GM19099 (cell line): ENCODE measurements around the gene ILDR2.

Experiments
- POLR2A ChIP-seq: IDR thresholded peaks from 3 replicates; pipeline ENCODE4 v1.6.1; 2011; ENCODE audit warnings: low read depth; ENCODE audit not compliant: insufficient read length; ENCODE audit errors: extremely low read depth

Gene ILDR2

DNA sequence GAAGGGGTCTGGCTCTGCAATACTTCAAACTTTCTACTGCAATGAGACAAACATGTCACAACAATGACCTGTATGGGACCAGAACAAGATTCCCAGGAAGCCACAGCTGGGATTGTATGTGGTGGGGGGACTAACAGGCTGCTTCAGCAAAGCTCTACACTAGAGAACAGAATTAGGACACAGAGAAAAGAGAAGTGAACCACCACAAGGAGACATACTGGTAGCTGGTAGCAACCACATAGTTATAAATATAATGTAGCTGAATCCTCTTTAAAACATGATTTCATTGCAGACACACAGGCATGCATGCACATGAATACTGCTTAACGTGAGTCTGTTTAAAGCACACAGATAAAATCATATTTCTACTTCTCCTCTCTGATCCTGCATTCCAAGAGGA lies 3.5 kb upstream of the ILDR2 start:
- TF ChIP-seq POLR2A = no peak

DNA sequence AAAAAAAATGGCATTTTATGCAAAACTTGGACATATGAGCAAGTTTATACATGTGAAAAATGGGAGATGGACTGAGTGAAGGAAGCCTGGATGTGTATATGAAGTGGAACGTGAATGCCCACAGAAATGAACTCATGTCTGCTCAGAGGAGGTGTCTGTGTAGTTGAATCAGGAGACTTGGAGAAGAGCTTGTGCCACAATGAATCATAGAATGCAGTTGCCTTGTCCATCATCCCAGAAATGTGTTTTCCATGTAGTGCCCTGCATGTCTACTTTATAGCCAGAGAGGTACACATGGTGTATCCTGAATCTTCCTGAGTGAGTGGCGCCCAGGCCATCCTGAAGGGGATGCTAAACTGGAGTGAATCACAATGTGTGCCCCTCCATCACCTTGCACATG lies 2.6 kb upstream of the ILDR2 start:
- TF ChIP-seq POLR2A = no peak

DNA sequence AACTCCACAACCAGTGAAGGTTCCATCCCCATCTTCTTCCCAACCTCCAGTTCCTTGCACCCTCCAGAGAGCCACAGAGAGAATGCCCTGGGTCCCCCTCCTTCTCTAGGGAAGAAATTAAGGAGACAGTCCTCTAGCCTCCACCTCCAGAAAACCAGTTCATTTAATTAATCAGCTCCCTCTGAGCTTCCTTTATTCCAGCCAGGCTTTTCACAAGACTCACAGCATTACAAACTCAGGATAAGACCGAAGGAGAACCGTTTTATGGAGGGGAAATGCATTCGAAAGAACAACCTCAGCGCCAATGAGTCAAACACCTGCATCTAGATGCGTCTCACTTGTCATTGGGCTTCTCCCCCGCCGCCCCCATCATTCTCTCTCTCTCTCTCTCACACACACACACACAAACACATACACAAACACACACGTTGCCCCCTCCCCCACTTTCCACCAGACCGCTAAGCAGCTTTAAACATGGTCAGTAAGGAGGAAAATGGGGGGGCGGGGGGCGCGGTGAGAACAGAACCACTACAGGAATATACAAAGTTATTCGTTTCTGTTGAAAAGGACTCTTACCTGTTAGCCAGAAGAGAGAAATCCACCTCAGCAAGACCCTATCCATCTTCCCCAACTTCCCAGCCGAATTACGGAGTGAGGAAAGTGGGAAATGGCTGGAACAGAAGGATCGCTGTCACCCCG lies 544 bp downstream of the ILDR2 start:
- TF ChIP-seq POLR2A = no peak

DNA sequence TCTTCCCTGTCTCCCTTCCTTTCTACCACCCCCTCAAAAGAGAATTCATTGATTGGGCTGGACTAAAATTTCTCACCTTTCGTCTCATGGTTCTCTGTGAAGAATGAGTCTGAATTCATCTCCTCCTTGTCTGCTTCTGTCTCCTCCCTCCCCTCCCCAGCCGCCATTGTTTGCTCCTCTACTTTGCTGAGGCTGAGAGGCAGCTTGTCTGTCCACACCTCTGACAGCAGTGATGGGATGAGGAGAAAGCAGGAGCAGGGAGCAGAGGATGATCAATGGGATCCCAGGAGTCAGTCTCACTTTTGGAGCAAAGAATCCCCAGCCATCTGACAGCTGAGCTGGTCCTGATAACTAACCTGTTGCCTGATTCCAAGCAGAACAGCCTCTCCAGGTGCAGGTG lies 2.5 kb downstream of the ILDR2 start:
- no peak for TF ChIP-seq POLR2A

DNA sequence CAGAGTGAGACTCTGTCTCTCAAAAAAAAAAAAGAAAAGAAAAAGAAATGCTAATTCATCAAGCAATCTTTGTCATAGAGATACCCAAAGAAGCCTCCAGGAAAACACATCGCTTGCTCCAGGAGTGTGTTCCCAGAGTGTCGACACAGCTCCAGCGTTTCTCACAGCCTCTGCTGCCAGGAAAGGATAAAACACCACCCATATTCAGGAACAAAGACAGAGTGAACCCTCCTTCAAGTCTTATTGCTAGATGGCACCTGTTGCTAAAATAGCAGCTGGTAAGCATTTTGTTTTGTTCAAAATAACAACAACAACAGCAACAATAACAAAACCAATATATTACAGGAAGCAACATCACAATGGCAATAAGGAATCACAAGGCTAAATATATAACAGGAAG lies 3.1 kb downstream of the ILDR2 start:
- TF ChIP-seq POLR2A = no peak

DNA sequence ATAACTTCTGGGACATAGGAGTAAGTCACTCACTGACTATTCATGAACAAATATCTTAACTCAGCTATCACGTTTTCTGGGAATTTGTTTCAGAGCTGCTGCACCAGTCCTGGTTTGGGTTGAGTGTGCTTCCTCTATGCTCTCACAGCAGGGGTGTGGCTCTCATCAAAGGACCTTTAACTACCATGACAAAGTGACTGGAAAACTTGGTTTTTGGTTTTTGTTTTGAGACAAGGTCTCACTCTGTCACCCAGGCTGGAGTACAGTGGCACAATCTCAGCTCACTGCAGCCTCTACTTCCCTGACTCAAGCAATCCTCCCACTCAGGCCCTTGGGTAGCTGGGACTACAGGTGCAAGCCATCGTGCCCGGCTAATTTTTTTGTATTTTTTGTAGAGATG lies 4.1 kb downstream of the ILDR2 start:
- TF ChIP-seq POLR2A = no peak

DNA sequence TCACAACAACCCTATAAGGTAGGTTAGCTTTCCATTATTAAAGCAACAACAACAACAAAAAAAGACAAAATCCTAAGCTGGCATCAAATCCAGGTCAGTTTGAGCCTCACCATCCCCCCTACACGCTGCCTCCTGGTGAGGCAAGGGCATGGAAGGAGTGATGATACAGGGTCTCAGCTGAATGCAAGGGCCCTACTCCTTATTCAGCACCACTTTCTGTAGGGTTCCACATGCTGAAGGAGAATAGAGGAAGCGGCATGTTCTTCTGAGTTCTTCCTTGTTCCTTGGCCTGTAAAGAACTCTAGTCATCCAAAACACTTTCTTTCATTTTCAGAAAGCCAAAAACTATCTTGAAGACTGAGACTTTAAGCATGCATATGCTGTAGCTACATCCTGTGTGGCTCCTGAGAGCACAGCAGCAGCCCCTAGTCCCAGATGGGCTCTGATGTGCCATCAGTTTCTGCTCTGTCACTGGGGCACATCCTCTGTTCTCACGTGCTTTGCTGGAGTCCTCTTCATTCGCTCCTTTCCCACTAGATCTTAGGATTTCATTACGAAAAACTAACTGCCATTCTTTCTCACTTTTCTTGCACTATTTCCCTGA lies 6.2 kb downstream of the ILDR2 start:
- TF ChIP-seq POLR2A = no peak

DNA sequence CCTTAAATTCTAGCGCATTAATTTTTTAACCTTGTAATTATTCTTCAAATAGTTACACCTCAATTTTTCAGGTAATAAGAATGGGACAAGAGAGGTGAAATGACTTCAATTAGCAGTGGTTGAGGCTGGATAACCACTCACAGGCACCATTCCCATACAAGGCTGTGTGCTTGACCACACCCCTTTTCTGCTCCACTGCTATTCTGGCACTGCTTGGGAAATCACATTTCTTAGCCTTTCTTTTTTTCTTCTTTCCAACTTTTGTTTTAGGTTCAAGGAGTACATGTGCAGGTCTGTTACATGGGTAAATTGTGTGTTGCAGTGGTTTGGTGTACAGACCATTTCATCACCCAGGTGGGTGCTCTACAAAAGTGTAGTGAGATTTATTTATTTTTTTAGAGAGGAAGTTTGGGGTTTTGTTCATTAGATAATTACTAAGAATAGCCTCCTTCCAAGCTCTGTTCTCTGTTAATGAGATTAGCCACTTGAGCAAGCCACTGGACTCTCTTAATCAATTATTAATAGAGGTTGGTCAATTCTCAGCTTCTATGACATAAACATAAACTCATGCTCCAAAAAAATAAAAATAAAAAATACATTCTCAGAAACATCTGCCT lies 14.4 kb downstream of the ILDR2 start:
- no peak for TF ChIP-seq POLR2A

DNA sequence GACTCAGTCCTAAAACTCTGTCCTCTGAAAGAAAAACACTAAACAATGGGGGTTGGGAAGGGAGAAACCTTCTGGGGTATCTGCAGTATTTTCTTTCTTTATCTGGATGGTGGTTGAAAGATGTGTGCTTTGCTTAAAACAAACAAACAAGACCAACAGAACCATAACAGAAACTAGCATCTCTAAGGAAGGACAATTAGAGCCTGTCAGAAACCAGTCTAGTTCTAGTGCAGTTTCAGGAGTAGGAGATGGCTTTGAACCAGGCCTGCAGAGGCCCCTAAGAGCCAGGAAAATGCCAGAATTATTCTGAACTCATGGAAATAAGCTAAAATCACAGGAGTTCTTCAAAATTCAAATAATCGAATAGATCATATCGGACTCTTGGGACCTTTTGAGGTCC lies 18.5 kb downstream of the ILDR2 start:
- TF ChIP-seq POLR2A = no peak

DNA sequence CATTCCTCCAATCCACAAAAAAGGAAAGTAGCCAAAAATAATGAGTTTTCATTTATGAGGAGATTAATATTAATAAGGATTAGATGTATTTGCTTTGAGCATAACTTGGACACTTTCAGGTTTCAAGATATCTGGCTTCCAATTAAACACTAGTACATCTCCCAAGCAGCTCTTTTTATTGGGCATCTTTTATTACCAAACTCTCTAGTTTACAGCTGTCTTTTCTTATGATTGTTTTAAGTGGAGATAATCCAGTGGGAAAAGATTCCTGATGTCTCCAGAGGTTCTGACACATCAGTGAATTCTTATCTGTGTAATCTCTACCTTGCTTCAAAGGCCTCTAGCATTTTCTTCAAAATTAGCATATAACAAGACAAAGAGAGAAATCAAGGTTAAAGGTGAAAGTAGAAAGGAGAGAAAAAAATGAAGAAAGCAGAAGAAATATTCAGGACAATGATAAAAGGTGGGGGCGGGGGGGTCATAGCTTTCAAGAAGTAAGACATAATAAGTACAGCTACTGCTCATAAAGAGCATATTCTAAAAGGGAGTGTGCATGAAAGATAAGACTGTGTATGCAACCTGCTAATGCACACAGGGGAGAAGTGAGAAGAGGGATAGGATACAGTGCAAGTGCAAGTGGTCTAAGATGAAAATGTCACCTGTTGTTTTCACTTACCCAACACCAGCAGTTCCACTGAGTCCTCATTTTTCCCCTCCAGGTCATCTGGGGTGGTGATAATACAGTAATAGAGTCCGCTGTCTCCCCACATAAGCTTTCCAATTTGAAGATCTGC lies 19.1 kb downstream of the ILDR2 start:
- TF ChIP-seq POLR2A = no peak

DNA sequence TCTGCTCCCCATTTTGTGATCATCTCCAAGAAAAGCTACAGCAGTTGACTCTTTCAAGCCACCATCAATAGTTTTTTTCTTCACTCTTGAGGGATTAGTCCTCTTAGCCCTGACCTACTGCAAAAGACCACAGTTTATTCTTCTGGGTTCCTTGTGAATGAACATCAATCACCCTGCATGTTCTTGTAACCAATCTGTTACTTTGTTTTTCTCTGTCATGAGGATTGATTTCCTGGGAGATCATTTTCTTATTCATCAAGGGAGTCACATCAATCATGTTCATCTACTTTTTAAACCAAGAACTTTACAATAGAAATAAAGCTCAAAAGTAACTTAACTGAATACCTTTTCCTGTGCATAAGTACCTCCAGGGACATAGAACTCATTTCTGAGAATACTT lies 21.8 kb downstream of the ILDR2 start:
- TF ChIP-seq POLR2A = no peak

DNA sequence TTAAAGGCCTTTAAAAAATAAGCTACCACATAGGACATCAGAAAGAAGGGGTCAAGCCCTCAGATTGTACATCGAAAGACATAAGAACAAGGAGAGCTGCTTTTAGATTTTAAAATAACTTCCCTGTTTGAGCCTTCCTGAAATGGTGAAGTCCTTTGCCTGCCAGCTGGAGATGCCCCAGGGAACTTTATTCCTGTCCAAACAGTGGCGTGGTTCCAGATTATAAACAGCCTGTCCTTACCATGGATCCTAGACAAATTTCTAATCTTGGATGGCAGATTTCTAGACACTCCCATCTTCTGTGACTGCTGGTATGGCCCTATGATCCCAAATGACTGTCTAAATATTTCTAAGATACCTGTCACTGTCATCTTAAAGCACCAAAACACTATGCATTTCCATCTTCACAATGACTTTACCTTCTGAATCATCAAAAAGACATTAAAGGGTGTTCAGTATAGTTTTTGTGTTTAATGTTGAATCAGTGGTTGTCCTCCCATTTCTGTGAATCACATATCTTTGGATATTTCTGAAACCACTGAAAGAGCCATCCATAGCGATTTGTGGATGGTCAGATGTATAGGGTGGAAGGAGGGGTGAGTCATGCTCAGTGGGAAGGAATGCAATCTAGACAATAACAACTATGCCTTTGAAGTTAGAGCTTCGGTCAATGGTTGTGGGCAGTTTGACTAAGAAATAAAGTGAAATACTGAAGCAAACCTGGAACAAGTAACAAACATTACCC lies 23.2 kb downstream of the ILDR2 start:
- no peak for TF ChIP-seq POLR2A

DNA sequence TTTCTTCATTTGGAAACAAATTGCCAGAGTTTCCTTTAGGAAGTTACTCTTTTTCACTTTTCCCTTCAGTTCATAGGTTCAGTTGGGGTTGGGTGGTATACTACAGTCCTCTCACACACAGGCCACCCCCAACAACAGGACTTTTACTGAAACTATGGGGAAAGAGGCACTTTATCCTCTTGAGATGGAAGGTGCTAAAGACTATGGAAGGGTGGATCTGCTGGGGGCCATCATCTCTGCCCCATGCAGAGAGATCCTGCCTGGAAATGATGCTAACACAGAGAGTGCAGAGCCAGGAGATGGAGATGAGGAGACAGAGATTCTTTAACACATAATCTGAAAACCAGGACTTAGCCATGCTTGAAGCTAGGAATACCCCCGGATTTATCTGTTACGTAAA lies 24.3 kb downstream of the ILDR2 start:
- TF ChIP-seq POLR2A = no peak

DNA sequence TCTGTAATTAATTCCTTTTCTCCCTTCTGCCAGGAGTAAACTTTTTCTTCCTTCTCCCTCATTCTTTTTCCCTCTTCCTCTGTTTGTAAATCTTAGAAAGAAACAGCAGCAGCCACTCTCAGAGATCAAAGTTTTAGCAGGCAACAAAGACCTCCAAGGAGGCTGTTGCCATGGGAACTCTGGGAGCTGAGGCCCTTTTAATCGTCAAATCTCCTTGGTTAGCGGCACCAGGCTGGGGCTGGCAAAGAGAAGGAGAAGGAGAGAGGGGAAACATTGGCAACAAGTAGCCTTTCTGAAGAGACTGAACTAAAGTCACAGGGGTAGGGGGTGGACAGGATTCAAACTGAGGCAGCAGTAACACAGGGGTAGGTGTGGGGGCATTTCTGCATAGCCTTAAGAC lies 25.2 kb downstream of the ILDR2 start:
- TF ChIP-seq POLR2A = no peak

DNA sequence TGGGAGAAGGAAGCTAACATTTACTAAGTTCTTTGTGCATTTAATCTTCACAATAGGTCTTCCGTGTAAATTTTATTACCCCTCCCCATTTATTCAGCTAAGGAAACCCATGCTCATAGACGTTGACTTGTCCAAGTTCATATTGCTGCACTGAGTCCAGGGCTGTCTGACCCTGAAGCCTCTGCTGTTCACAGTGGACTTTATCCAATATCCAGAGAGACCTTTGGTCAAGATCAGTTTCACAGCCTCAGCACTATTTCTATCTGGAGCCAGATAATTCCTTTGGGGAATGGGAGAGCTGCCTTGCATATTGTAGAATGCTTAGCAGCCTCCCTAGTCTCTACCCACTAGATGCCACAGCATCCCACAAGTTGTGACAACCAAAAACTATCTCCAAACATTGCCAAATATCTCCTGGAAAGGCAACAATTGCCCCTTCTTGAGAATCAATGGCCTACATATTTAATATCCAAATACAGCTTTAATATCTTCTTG lies 26.4 kb downstream of the ILDR2 start:
- TF ChIP-seq POLR2A = no peak
